Thyroid gland (tissue), 4 donors: ENCODE data around the gene GRAMD4.

Experiments used
- POLR2A ChIP-seq, 2 donors: fragments of 450-650 bp; IDR thresholded peaks; one replicate each; pipeline ENCODE4 v1.6.1; 2017; ENCODE audit warnings: antibody characterized with exemption in 2 of 2, mild to moderate bottlenecking in 2 of 2, moderate library complexity in 1 of 2
- TF ChIP-seq, protein P1 (sequence below), 6 experiments: fragments of 200-600 bp in 3 of 6; fragments of 450-650 bp in 3 of 6; sonication (generic) in 3 of 6; IDR thresholded peaks; one replicate each; pipeline ENCODE4 v1.5.1; 2016 to 2019; ENCODE audit warnings: antibody characterized with exemption in 6 of 6, mild to moderate bottlenecking in 2 of 6, inconsistent platforms in 1 of 6, moderate library complexity in 1 of 6

DNA sequence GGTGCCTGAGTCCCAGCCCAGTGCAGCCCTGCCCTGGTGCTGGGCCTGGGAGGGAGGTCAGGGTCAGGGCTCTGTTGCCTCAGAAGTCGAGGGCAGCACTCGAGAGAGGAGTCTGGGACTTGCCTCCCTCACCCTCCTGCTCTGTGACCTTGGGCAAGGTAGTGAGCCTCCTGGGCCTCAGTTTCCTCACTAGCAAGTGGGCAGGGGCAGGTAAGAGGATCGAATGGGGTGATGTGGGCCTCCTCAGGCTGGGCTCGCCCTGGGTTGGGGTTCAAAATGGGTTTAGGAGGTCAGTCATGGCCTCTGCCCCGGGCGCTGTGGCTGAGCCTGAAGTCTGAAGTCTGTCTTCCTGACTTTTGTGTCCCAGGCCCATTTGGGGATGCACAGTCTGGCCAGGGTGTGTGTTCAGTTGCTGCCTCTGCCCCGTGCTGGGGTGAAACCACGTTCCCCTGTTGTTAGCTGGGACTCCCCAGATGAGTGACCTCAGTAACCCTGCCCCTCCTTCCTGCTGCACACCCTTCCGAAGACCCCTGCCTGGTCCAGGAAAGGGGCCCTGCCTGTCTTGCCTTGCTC is 41.8 kb upstream of the GRAMD4 start:
- TF ChIP-seq, protein P1, sequence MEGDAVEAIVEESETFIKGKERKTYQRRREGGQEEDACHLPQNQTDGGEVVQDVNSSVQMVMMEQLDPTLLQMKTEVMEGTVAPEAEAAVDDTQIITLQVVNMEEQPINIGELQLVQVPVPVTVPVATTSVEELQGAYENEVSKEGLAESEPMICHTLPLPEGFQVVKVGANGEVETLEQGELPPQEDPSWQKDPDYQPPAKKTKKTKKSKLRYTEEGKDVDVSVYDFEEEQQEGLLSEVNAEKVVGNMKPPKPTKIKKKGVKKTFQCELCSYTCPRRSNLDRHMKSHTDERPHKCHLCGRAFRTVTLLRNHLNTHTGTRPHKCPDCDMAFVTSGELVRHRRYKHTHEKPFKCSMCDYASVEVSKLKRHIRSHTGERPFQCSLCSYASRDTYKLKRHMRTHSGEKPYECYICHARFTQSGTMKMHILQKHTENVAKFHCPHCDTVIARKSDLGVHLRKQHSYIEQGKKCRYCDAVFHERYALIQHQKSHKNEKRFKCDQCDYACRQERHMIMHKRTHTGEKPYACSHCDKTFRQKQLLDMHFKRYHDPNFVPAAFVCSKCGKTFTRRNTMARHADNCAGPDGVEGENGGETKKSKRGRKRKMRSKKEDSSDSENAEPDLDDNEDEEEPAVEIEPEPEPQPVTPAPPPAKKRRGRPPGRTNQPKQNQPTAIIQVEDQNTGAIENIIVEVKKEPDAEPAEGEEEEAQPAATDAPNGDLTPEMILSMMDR (IDR thresholded peaks at IDR 0.05), result no peak
- no peak for TF ChIP-seq POLR2A (IDR thresholded peaks at IDR 0.05)
